ENCODE results near the gene DNAJA4.

Gene DNAJA4

DNA sequence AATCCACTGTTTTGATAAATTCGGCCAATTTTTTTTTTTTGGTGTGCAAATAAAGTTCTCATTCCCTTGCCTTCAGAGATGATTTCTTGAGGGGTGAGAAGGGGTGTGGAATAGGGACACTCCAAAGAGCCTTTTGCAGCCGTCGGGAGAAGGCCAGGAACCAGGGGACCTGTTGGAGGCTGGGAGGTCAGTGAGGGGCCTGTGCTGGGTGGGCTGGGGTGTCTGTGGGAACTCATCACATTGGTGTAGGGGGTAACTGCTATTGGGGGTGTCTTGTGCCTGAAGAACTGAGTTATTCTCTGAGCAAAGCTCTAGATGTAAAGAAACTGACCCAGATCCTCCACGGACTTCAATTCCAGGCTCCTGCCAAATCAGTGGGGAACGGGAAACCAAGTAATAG lies 48.6 kb downstream of the DNAJA4 start:
- TF ChIP-seq EZH2phosphoT487 (IDR thresholded peaks at IDR 0.05; ENCODE audit: borderline replicate concordance, low read length): no peak
- TF ChIP-seq, protein P1, sequence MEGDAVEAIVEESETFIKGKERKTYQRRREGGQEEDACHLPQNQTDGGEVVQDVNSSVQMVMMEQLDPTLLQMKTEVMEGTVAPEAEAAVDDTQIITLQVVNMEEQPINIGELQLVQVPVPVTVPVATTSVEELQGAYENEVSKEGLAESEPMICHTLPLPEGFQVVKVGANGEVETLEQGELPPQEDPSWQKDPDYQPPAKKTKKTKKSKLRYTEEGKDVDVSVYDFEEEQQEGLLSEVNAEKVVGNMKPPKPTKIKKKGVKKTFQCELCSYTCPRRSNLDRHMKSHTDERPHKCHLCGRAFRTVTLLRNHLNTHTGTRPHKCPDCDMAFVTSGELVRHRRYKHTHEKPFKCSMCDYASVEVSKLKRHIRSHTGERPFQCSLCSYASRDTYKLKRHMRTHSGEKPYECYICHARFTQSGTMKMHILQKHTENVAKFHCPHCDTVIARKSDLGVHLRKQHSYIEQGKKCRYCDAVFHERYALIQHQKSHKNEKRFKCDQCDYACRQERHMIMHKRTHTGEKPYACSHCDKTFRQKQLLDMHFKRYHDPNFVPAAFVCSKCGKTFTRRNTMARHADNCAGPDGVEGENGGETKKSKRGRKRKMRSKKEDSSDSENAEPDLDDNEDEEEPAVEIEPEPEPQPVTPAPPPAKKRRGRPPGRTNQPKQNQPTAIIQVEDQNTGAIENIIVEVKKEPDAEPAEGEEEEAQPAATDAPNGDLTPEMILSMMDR (IDR thresholded peaks at IDR 0.05; ENCODE audit: low read depth, low read length, poor library complexity, severe bottlenecking): no peak

DNA sequence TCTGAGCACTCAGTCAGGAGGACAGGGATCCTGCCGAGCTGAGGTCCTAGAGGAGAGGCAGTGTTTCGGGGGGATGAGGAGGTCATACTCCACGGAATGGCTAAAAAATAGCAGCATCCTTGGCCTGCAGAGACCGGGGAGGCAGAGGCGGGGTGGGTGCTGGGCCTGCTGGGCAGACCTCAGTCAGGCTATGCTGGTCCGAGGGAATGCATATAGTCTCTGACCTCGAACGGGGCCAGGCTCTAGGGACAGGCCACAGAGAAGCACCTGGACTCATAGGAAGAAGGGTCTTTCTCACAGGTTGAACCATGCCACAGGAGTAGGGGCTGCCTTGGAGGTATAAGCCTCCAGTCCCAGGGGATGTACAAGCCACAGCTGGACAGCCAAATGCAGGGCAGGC lies 49.0 kb downstream of the DNAJA4 start:
- no peaks in the 10 kb centered on the region for H3F3A ChIP-seq (ENCODE audit: control insufficient read depth, insufficient read depth)
- H3K4me1 ChIP-seq (ENCODE audit: control insufficient read depth, low read length): no peaks in the 10 kb centered on the region
- no peaks in the 10 kb centered on the region for H3K9me2 ChIP-seq (replicated peaks; ENCODE audit: control insufficient read depth, low read length)
- no peaks in the 10 kb centered on the region for H3K79me2 ChIP-seq (ENCODE audit: control insufficient read depth, low read length)
- no peaks in the 10 kb centered on the region for H3K27me3 ChIP-seq (ENCODE audit: control insufficient read depth, low read length)
- no peak overlapping the region for H3K27ac ChIP-seq (ENCODE audit: low read depth, low read length)
- H3K36me3 ChIP-seq (ENCODE audit: control insufficient read depth, low read length): no peaks in the 10 kb centered on the region
- no peak for TF ChIP-seq EZH2phosphoT487 (IDR thresholded peaks at IDR 0.05; ENCODE audit: borderline replicate concordance, low read length)
- TF ChIP-seq, protein P1 (IDR thresholded peaks at IDR 0.05; ENCODE audit: low read depth, low read length, poor library complexity, severe bottlenecking): no peak
- H3K9me3 ChIP-seq (ENCODE audit: control insufficient read depth, insufficient read depth, low read length): no peaks in the 10 kb centered on the region
- no peaks in the 10 kb centered on the region for H4K20me1 ChIP-seq (ENCODE audit: control insufficient read depth, insufficient read depth, low read depth, low read length)
- H3K4me3 ChIP-seq (ENCODE audit: low read length): no peak overlapping the region
- no peak overlapping the region for H3K4me2 ChIP-seq (ENCODE audit: low read length)

More for the DNA sequence above, 48.6 kb downstream of the DNAJA4 start:
- H3F3A ChIP-seq (ENCODE audit: control insufficient read depth, insufficient read depth): no peaks in the 10 kb centered on the region
- no peaks in the 10 kb centered on the region for H3K36me3 ChIP-seq (ENCODE audit: control insufficient read depth, low read length)
- peaks cover 3% of the 10 kb centered on the region for H3K27me3 ChIP-seq (ENCODE audit: control insufficient read depth, low read length)
- H3K27ac ChIP-seq (ENCODE audit: low read depth, low read length): no peak overlapping the region
- H4K20me1 ChIP-seq (ENCODE audit: control insufficient read depth, insufficient read depth, low read depth, low read length): no peaks in the 10 kb centered on the region
- no peaks in the 10 kb centered on the region for H3K4me1 ChIP-seq (ENCODE audit: control insufficient read depth, low read length)
- no peak overlapping the region for H3K4me2 ChIP-seq (ENCODE audit: low read length)
- no peaks in the 10 kb centered on the region for H3K79me2 ChIP-seq (ENCODE audit: control insufficient read depth, low read length)
- no peaks in the 10 kb centered on the region for H3K9me3 ChIP-seq (ENCODE audit: control insufficient read depth, insufficient read depth, low read length)
- no peak overlapping the region for H3K4me3 ChIP-seq (ENCODE audit: low read length)
- no peaks in the 10 kb centered on the region for H3K9me2 ChIP-seq (replicated peaks; ENCODE audit: control insufficient read depth, low read length)

DNA sequence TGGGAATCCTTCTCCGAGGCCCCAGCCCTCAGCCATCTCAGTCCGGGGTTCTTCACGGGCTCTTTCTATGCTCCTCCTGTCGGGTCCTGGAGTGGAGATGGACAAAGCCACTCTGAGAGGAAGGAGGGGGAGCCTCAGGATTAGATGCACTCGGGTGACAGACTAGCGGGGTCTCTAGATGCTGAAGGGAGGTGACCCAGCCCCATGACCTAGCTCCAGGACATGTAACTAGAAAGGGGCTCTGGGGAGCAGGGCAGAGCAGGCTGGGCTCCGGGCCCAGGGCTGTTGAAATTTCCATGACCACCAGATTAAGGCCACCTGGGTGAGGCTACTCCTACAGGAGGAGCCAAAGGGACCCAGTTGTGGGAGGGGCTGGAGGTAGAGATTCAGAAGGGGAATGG lies 49.8 kb downstream of the DNAJA4 start:
- no peaks in the 10 kb centered on the region for H3K36me3 ChIP-seq (ENCODE audit: control insufficient read depth, low read length)
- H3K27me3 ChIP-seq (ENCODE audit: control insufficient read depth, low read length): no peaks in the 10 kb centered on the region
- H3K79me2 ChIP-seq (ENCODE audit: control insufficient read depth, low read length): no peaks in the 10 kb centered on the region
- H3K4me3 ChIP-seq (ENCODE audit: low read length): no peak overlapping the region
- no peaks in the 10 kb centered on the region for H3K9me2 ChIP-seq (replicated peaks; ENCODE audit: control insufficient read depth, low read length)
- H3K9me3 ChIP-seq (ENCODE audit: control insufficient read depth, insufficient read depth, low read length): no peaks in the 10 kb centered on the region
- no peak overlapping the region for H3K4me2 ChIP-seq (ENCODE audit: low read length)
- no peak for TF ChIP-seq EZH2phosphoT487 (IDR thresholded peaks at IDR 0.05; ENCODE audit: borderline replicate concordance, low read length)
- TF ChIP-seq, protein P1 (IDR thresholded peaks at IDR 0.05; ENCODE audit: low read depth, low read length, poor library complexity, severe bottlenecking): no peak
- H3K27ac ChIP-seq (ENCODE audit: low read depth, low read length): no peak overlapping the region
- H3F3A ChIP-seq (ENCODE audit: control insufficient read depth, insufficient read depth): no peaks in the 10 kb centered on the region
- no peaks in the 10 kb centered on the region for H4K20me1 ChIP-seq (ENCODE audit: control insufficient read depth, insufficient read depth, low read depth, low read length)
- H3K4me1 ChIP-seq (ENCODE audit: control insufficient read depth, low read length): no peaks in the 10 kb centered on the region
